ENCODE data around the gene RNF31.
"Not testable (repeated sequence)": the region's sequence is repeated elsewhere in the genome, so short reads cannot be mapped to it uniquely, and the experiment has no call there.

The RNF31 gene

DNA sequence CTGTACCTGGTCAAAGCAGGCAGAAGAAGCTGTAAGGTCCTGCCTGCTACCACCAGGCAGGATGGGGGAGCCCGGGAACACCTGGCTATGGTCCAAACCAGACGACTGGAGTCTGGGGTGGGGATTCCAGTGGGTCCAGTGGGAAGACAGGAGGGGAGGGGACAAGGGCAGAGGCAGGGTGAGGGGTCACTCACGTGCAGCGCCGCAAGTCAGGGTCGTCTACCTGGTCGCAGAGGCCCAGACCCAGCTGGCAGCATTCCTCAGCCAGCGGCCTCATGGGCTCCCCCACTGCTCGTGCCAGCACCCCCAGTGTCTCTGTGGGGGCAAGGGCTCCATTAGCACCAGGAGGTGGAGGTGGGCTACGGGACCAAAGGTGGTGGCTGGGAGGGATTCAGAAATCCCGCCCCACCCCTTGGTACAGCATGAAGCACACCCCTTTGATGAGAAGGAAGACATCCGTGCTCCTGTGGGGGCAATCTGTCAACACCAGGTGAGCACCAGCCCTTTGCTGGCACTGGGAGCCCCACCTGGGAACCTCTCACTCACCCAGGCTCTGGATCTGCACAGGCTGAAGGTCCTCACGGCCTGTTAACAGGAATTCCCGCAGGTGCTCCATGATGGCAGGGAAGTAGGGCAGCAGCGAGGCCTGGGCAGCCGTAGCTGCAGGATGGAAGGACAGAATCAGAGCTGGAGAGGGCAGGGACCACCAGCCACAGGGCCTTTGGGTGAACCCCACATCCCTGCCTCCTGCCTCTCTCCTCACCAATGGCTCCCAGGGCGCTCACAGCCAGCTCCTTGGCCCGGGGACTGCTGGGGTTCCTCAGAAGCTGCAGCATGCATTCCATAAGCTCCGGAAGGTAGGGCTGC is 37.0 kb downstream of the RNF31 start:
- no peak for DNase-seq

DNA sequence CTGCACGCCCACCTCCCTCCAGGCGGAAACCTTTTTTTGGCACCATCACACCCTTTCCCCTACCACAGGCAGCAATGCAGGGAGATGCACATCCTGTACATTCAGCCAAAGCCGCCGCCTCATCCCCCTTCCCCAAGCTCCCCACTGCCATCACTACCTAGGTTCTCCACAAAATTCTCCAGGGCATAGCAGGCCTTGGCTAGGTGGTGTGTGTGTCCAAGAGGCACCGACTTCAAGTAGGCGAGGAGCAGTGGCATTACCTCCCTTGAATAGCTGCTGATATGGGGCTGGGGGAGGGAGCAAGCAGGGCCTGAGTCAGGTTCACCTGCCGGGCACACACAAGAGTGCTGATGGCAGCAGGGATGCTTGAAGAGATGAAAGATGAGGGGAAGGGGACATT is 37.7 kb downstream of the RNF31 start:
- no peak for DNase-seq

DNA sequence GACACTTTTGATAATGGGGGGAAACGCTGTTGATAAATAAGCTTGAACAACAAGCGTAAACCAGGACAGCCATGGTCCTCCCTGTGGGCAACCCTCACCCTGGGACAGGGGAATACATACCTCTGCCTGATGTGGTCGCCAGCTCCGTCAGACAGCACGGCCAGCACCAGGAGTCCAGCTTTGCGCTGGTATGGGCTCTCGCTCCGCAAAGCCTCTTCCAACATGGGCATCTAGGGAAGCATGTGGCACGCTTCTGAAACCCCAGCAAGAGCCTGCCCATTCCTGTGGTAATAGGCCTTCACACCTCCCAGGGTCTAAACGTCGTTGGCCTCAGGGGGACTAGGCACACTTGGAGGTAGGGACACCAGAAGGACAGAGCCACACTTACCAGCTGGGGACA is 38.4 kb downstream of the RNF31 start:
- DNase-seq = no peak

DNA sequence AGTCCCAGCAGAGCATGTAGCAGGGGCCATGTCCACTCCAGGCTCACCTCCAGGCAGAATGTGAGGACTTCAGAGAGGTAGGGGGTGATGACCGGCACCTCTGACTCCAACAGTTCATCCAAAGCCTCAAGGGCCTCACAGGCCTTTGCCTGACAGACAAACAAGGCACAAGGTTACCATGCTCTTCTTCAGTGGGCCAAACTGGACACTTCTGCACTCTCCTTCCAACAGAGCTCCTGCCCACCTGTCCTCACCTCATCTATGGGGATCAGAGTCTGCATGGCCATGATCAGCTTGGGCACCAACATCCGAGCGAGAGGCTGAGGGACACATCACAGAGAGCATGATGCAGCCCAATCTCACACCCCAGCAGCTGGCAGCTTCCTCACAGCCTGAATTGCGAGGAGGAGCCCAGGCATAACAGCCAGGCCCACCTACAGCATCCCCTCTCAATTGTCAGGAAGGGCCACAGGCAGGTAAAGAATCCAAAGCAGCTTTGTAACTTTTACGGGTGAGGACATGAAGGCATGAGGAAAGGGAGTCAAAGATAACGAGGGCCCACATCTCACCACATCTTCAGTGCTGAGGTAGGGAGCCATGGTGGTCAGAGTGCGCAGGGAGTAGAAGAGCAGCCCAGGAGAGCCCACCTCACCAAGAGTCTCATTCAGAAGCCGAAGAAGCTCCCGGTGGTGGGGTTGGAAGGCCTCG is 39.7 kb downstream of the RNF31 start:
- DNase-seq = no peak

DNA sequence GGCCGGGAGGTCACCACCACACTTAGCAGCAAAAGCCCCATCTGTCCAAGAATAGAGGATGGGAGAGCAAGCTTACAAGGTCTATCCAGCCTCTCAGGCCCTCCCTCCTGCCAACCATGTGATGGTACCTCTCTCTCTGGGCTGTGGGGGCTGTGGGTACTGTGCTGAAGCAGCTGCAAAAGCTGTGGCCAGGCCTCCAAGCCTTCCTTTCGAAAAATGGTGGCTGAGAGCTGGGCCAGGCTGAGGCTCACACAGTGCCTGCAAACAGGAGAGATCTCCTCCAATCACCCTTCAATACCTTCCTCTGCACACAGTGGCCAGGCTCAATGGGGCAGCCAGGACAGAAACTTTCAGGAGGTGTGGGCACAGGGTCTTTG is 40.2 kb downstream of the RNF31 start:
- no peak for DNase-seq

DNA sequence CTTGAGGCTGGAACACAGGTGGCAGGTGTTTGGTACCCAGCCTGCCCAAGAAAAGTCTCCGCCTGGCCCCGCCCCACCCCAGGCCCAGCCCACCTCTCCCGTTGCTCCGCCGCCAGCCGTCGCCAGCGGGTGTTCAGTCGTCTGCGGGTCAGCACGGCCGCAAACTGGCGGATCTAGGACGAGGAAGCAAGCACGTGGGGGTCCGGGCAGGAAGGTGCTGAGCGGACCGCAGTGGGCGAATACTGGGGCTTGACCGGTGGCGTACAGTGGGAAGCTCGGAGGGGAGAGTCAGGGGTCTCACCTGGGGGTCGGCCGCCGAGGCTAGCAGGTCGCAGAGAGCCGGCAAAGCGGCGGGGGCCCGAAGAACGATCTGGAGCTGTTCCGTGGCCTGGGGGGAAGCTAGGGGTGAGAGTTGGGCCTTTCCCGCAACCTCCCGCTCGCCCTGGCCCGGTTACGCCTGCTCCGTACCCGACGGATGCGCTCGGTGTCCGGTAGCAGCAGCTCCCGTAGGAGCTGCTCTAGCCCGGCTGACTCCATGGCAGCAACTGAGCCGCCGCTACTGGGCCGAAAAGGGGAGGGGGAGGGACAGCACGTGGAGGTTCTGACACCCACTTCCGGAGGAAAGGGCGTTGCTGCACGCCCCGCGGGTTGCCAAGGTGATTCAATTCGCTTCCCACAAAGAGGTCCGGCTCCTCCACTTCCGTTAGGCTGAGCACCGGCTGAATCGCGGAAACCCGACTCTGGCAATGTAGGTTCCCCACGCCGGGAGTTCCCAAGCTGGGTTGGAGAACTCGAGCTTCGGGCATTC is 41.2 kb downstream of the RNF31 start, which contains the start of gene IPO4:
IPO4 (minus strand) TSS at position 566 of the 808 bp plus-strand sequence; CDS start at position 537, 29 bp downstream.
- peak; percentile 92 to 96 (median 94) for DNase-seq

DNA sequence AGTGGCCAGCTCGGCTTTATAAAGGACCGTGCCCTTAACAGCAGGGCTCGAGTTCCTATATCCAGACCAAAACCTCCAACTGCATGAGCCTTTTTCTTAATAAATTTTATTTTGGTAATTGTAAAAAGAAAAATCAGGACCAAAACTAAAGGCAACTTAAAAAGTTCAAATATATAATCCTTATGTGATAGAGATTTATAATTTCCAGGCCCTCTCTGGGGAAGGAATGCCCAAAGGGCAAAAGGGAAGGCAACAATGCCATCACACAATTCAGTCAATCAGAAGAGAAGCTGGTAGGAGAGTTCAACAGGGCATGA is 41.7 kb downstream of the RNF31 start:
- no peak for DNase-seq

DNA sequence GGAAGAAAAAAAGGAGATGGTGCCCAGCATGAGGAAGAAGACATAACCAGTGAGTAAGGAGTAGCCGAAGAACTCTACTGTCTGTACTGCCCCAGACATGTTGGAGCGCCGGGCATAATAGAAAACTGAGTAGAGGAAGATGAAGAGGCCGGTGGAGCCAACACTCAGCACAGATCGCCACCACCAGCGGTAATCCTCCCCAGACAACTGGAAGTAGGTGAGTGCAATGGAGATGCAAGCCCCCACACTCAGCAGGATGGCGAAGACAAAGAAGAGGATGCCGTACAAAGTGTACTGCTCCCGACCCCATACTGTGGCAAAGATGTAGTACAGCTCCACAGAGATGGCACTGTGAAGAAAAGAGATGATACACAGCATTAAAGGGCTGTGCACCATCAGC is 42.2 kb downstream of the RNF31 start:
- DNase-seq = no peak

DNA sequence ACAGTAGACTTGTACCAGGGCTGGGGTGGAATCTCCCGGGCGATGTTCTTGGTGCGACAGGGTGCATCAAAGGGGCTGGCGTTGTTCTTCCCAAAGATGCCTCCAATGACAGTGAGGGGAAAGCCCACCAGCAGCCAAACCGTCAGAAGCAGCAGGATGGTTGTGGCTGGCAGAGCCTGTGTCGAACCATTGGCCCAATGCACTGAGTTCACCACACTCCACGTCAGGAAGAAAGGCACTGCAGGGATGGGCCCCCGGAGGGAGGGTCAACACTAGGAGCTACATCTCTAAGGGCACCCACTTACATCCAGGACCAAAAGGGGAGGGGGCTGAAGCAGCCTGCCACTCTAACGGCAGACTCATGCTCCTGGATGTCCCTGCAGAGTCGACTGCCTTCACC is 43.1 kb downstream of the RNF31 start:
- no peak for DNase-seq

DNA sequence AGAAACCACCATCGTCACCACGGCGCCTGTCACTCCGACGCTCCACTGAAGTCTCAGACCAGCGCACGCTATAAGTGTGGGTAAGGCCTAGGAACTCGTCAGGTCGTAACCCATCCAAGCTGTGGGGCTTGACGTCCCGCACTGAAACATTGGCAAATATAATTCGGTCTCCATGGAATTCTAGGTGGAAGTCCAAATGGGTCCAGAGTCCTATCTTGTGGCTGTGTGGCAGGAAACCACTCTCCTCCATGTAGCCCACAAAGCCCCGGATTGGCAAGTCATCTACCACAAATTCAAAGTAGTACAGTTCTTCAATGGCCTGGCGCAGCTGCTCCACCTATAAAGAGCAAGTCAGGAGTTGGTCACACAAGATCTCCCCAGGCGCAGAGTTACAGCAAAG is 45.6 kb downstream of the RNF31 start:
- DNase-seq = no peak

DNA sequence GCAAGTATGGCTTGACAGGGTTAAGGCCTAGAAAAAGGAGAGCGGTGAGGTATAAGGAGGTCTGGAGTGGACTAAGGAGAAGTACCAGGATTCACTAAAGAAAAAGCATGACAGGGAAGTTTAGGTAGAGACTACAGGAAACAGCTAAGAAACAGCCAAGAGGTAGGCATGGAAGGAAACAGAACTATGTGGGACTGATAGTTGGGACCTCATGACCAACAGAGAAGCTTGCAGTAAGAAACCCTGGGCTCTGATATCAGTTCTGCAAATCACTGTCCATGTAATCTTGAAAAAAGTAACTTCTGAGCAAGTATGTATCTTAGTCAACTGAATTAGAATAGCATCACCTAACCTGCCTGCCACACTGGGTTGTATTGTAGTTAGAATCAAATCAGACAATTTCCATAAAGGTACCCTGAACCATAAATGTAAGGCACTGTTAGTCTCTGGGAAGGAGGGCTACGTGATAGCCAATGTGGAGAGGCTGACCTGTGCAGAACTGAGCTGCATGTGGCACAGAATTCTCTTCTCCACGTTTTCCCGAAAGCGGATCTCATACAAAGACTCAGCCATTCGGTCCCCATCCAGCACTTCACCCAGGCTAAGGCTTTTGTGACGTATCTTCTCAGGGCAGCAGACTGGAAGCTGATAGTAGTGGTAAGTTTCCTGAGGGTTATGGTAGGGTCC is 47.0 kb downstream of the RNF31 start:
- no peak for DNase-seq

DNA sequence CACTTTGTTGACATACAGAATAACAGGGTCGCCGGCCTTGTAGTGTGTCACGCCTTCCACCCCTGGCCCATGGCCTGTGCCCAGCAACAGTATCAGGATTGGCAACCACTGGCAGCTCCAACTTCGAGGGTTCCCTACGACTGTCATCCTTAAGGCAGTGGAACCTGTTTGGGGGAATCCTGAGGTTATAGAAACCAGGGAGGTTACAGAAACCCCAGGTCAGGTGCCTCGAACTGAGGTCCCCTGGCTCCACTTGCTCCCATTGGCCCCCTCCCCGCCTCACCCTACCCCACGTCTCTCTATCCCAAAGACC is 47.5 kb downstream of the RNF31 start:
- DNase-seq = no peak

DNA sequence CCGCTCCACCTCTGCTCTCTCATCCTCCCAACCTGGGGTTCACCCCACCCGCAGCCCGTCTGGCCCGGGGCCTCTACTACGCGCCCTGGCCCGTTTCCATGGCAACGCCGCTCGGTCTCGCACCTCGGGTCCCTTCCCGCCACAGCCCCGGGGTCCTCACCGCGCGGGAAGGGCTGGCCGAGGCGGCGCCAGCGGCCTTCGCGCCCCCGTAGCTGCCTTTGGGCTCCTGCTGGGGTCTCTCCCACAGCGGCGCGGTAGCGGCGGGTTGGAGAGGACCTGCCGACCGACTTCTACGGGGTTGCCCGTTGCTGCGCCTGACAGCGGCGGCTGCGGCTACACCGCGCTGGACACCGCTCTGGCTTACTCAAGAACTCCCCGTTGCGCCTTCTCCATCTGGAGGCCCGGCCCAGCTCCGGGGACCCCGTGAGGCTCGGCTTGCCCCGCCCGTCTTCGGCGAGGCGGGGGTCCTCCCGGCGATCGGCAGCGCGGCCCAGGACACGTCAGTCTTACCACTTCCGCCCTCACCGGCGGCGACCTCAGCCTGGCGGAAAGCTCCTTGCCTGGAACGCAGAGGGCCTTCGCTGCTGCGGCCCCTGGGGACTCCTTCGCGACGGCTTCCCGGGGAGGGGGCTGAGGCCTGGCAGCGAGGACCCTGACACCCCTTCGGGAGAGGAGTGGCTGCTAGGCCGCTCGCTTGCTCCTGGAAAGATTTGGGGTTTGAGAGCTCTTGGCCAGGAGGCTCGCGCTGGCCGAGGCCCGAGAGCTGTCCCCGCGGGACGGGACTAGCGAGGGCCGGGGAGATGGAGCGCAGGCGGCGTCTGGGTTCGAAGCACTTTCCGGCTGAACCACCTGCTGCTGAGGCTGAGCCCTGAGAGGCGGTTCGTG is 48.1 kb downstream of the RNF31 start, which contains the start of gene TM9SF1:
TM9SF1 (minus strand) TSS at position 256 of the 885 bp plus-strand sequence. CDS start 422 bp downstream, outside the sequence.
- DNase-seq = peak; percentile 82 to 92 (median 88)

DNA sequence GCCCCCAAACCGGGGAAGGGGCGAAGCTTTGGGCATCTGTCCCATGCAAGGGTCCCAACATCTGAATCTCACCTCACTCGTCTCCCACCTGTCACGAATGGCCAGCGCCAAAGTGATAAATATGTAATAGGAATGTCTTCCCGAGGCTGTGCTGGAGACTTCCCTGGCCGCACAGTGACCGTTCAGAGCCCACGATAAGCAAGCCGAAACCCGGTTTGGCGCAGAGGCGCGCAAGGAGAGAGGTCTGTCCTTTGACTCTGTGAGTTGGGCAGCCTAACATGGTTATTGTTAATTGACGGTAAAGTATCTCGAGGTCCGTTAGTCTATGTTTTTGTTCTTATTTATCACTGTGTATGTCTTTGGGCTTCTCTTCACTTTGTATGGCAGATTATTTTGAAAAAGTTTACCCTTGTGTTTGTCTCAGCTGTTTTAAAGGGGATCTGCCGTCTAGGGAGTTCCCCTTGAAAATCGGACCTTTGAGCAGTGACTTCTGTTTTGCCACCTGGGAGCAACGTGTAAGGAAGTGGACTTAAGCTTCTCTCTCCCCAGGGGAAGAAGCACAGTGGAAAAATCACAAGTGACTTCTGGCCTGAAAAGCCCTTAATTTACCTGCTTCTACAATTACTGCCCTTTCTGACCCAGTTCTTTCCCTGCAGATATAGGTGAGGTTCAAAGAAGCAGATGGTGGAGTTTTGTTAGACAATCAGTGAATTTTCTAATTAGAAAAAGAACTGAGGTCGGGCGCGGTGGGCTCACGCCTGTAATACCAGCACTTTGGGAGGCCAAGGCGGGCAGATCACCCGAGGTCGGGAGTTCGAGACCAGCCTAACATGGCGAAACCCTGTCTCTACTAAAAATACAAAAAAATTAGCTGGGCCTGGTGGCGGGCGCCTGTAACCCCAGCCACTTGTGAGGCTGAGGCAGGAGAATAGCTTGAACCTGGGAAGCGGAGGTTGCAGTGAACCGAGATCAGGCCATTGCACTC is 49.1 kb downstream of the RNF31 start:
- DNase-seq = no peak

DNA sequence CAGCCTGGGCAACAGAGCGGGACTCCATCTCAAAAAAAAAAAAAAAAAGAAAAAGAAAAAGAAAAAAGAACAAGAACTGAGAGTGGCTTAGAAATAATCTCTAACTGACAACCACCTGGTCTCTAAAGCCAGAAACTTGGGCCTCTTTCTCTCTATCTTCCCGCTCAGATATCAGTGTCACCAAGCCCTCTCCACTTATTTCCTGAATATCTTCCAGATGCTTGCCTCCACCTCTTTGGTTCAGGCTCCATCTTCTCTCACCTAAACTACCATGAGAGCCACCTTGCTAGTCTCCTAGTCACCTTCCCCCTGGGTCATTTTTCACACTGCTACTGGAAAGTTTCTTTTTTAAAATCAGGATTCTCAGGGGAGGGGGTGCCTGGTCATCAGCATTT is 49.8 kb downstream of the RNF31 start:
- no peak for DNase-seq

DNA sequence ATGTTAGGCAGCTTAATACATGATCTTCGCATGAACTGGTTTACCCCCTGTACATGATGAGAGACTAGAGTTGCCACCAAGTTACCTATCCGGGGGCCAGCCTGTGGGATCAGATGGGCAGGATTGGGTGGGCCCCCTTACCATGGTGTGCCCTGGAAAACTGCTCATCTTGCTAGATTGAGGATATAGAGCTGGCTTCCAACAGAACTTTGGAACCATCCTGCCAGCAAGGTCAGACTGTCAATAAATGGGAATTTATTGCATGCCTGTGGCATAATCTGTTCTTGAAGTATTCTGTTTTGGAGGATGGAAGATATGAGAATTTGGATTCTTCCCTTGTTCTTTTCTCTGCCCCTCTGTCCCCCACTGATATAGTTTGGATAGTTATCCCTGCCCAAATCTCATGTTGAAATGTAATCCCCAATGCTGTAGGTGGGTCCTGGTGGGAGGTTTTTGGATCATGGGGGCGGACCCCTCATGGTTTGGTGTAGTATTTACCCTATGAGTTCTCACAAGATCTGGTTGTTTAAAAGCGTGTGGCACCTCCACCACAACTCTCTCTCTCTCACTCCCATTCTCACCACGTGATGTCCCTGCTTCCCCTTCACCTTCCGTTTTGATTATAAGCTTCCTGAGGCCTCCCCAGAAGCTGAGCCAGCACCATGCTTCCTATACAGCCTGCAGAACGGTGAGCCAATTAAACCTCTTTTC is 51.7 kb downstream of the RNF31 start:
- DNase-seq = no peak

DNA sequence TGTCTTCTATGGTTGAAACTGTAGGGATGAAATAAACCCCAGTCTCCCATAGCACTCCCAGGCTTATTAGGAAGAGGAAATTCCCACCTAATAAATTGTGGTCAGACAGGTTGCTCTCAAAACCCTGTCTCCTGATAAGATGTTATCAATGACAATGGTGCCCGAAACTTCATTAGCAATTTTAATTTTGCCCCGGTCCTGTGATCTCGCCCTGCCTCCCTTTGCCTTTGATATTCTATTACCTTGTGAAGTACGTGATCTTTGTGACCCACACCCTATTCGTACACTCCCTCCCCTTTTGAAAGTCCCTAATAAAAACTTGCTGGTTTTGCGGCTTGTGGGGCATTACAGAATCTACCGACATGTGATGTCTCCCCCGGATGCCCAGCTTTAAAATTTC is 55.2 kb downstream of the RNF31 start:
- not testable (repeated sequence) for DNase-seq

DNA sequence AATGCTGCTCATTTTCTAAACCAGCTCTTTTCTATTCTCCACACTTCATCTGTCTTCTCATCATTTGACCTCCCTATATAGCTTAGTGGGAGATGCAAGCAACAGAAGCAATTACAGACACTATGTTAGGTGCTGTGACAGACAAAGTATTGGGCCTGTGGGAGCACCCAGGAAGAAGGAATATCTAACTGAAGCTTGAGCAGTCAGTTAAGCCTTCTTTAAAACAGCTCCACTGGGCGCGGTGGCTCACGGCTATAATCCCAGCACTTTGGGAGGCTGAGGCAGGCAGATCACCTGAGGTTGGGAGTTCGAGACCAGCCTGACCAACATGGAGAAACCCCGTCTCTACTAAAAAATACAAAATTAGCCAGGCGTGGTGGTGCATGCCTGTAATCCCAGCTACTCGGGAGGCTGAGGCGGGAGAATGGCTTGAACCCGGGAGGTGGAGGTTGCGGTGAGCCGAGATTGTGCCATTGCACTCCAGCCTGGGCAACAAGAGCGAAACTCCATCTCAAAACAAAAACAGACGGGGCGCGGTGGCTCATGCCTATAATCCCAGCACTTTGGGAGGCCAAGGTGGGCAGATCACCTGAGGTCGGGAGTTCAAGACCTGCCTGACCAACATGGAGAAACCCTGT is 56.1 kb downstream of the RNF31 start:
- DNase-seq = not testable (repeated sequence)
